ENCODE results near the gene CA10.

The CA10 gene

DNA sequence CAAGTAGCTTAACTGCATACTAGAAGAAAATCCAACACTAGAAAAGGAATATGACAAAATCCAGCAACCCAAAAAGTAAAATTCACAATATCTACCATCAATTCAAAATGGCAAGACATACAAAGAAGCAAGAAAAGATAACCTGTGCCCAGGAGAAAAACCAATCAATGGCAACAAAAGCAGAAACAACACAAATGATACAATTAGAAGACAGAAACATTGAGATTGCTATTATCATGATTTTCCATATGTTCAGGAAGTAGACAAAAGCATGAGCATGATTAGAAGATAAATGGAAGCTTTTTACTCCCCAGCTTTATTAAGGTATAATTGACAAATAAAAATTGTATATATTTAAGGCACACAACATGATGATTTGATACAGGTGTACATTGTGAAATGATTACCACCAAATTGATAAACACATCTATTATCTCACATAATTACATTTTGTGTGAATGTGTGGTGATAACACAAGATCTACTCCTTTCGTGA, 117.3 kb downstream of the CA10 start:
- no peak for DNase-seq

DNA sequence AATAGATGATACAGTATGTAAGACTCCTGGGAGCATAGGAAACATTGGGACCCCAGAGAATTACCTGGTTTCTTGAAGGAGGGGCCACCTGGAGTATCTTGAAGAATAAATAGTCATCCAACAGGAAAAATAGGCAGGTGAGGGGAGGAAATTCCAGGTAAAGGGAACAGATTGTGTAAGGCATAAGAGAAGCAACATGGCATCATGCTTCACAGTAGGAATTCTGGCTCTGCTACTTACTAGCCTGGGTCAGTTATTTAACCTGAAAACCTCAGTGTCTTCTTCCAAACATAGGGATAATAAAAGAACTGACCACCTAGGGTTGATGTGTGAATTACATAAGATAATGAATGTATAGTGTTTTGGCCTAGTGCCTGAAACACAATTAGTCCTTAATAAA, 122.1 kb downstream of the CA10 start:
- DNase-seq, result no peak

GRCh38 chr17:52035336-52035915, 123.1 kb downstream of the CA10 start:
- DNase-seq, result no peak

GRCh38 chr17:52032454-52032853, 126.1 kb downstream of the CA10 start:
- DNase-seq, result no peak

DNA sequence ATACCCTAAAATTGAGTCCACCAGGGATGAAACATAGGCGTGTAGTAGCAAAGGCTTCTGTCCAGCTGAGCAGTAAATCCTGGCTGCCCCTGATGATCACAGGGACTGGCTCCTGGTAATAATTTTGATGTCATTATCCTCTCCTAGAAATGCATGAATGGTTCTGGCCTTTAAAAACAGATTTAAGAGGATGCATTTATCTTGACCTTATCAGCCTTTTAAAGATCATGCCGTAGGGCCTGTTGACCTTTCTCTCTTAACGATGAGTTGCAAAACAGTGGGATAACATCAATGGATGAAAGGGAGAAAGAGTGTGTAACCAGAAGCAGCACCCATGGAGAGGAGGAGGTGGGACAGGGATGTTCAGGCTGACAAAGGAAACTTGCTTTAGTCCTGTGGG, 128.5 kb downstream of the CA10 start:
- DNase-seq, result no peak

DNA sequence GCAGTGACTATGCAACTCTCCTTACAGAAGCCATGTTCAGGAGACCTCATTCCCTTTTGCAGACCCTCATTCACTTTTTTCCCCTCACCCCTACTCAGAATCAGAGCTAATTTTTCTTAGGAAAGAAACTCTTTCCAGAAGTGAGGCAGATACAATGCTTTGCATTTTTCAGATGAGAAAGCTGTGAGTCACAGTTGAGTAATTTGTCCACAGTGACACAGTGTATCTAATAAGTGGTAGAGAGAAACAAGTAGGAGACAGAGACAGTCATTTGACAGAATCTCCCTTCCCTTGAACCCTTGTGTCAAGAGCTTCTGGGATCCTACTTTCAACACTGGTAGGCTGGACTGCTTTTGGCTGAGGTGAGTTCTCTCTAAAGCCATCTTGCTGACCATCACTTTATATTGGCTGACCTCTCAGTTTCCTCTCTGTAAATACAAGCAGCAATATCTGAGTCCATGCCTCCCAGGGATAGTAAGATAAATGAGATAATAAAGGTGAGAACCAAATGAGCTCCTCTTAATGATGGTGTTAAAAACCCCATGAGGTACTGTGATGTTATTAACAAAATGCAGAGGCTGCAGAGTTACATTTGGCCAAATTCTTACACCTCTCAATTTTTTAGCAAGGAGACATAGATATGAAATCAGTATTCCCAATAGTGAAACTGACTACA, 130.8 kb downstream of the CA10 start:
- DNase-seq, result no peak

- no peak for DNase-seq
These were observed 131.4 kb downstream of the CA10 start for GRCh38 chr17:52027081-52027480.

DNA sequence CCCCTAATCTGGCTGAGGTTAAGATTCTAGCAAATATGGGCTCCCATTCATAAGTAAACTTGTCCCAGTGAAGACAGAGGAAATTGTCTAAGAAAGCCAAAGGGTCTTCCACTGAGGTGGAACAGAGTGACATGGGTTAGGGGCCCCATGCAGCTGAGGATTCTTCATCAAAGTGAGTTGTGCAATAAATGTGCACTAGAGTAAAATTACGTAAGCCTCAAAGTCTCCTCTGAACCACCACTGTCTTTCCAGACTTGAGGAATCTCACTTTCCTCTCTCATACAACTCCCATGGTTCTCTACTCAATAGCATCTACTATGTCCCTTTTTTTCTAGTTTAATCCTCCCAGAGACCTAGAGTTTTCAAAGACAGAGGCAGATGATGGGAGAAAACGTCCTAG, 132.4 kb downstream of the CA10 start:
- DNase-seq, result no peak

DNA sequence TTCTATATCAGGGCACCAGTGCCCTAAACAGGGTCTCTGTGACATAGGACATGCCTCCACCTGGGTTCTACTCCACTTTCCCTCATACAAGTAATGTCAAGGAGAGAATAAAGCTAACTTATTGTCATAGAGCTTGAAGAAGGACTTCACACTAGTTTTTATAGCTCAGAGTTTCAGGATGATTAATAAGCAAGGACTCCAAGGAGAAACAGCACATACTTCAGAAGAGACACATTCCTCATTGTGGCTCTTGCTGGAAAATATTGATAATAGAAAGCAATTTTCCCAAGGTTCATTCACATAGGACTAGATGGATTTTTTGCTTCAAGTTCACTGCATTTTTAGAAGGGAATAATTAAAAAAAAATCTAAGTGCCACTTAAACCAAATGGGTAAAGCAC, 133.3 kb downstream of the CA10 start:
- no peak for DNase-seq

DNA sequence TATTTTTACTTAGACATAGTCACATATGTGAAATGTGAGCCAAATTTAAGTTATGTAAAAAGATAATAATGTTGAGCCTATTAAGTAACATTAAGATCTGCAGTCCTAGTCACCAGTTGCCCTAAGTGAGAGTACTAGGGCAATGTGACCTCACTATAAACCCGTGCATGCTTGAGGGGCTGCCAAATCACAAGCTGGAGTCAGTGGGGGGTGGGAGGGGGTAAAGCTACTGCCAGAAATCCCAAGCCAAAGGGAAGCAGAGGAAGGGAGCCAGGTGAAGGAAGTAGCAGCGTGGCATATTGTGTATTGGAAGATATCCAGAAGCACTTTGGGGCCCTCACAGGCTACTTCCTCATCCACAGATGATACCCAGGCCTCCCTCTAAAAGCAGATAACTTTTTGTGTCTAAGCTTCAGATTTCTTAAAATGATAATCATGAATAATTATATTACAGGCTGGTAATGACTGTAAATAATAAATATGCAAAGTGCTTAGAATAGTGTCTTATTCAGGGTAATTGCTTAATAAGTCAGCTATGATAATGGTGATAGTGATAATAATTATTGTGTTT, 134.1 kb downstream of the CA10 start:
- DNase-seq, result peak; percentile 20

GRCh38 chr17:52011064-52011463, 147.4 kb downstream of the CA10 start:
- DNase-seq, result no peak

- DNase-seq, result no peak
These were observed 158.9 kb downstream of the CA10 start for GRCh38 chr17:51999654-52000053.

GRCh38 chr17:51997723-51998122, 160.8 kb downstream of the CA10 start:
- DNase-seq, result no peak

DNA sequence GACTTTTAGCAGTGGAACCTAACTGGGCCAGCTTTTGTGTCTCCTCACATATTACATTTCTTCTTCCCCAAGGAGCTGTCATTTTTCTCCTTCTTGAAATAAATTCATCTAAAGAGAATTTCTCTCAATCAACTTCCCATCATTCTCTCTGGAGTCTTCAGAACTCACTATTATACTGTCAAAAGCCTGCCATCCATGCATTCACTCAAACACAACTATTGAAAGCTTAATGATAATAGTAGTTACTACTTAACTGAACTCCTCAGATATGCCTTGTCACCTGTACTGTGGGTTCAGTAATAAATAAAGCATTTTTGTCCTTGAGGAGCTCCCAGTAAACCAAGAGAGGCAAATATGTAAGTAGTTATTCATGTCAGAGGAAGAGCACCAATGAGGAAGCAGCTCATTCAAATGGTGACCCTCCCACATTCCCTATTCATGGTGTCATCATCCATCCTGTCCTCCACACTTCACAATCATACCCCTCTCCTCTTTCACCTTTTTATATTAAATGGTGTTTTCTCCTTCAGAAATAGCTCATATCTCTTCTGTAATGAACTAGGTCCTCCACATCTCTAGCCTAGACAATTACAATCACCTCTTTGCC, 162.6 kb downstream of the CA10 start:
- DNase-seq, result no peak

DNA sequence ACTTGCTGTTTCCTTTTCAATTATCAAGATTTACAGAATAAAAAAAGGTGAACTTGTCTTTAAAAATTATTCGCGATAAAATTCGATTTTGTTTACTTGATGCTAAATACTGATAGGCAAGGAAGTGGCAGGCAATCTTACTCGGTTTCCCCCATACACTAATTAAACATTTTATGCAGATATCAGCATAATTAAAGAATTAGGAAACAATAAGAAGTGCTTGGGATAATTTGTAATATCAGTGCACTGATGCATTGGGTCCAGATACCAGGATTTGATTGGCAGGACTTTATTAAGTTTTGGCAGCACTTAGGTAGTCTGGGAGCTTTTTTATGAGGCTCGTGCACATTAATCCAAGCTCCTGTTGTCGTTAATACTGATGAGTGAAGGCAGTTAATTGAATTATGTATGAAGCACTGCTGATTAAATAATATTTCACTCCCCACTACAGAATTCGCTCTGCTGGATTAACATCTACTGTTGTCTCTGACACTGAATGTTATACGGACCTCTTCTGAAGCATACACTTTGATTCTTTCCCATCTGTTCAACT, 165.6 kb downstream of the CA10 start:
- DNase-seq, result no peak

- no peak for DNase-seq
These were observed 187.4 kb downstream of the CA10 start for GRCh38 chr17:51971121-51971520.

DNA sequence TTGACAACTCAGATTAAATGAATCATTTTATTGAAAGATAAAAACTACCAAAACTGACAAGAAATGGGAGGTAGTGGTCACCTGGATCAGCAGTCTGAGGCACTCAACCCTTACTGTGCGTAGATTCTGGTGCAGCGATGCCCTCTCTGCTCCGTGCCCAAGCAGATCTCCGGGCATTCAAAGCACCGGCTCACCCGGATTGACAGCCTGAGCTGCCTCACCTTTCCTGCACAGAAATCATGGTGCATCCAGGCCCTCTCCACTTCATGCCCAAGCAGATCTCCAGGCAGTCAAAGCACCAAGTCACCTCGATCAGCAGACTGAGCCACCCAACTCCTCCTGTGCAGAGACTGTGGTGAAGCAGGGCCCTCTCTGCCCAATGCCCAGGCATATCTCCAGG, 196.8 kb downstream of the CA10 start:
- DNase-seq, result no peak

- DNase-seq, result no peak
These were observed 200.7 kb downstream of the CA10 start for GRCh38 chr17:51957786-51958185.

GRCh38 chr17:51955245-51955644, 203.3 kb downstream of the CA10 start:
- no peak for DNase-seq

DNA sequence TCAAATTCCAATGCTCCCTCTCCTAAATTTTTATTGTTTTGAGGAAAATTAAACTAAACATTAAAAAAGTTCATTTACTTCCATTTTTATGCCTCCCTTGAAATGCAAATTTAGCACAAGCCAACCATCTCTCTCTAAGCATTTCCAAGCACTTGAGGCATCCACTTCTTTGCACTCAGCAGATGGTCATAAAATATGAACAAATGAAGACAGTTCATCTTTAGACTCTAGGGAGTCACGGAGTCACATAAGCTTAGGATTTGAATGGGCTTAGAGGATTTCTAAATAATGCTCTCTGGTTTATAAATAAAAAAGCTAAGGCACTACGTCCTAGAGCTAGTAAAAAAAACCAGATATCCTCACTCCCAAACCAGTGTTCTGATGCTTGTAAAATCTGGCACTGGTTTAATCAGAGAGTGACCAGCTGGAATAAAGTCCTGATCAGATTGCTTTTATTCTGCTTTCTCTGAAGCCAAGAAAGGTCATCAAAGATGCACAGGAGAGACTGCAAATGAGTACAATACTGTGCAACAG, 204.2 kb downstream of the CA10 start:
- DNase-seq, result no peak

DNA sequence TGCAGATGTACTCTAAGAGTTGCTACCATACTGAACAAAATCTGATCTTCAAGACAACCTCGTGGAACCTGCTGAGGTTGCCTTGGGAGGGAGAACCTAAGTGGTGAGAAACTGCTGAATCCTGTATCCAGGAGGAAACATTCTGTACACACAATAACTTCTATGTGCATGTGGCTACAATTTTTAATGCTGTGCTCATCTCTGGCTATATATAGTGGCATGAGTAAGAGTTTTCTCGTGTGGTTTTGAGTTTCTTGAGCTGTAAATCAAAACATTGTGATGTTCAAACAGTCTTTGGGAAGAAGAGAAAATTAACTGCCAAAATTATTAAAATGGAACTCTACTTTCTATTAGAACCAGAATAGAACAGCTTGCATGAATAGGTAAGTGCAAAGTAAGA, 206.8 kb downstream of the CA10 start:
- DNase-seq, result no peak

- DNase-seq, result peak; percentile 15
These were observed 210.4 kb downstream of the CA10 start for GRCh38 chr17:51948128-51948527.

- no peak for DNase-seq
These were observed 211.3 kb downstream of the CA10 start for GRCh38 chr17:51947160-51947735.
